Stimulated activated CD8-positive, alpha-beta memory T cell treated with anti-CD3 and anti-CD28 coated beads, Interleukin-4, amount 100 ng/mL, for 24 hours (primary cell): ENCODE data around the gene RHEBL1.
A peak's percentile ranks its signal among the peaks of the same experiment; 100 is the strongest.

Source experiments
- DNase-seq: peaks from one replicate; pipeline ENCODE4 v3.0.0-alpha.2; 2020; ENCODE audit warnings: low read depth

RHEBL1 gene

DNA sequence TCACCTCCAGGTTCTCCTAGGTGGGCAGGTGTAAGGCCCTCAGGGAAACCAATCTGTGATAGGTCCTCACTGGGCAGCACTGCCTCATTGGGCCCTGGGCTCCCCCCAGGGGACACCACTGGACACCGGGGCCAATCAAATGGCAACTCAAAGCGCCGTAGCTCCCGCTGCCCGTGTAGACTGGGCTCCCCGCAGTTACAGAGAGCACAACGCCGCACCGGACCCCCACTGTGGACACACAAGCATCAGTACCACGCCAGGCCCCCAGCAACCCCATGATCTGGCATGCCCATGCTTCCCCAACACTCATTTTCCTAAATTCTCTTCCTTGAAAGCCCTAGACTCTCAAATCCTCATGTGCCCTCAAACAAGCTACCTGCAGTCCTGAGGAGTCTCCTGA, 15.3 kb downstream of the RHEBL1 start:
- no peak for DNase-seq

GRCh38 chr12:49054096-49054495, 15.7 kb downstream of the RHEBL1 start:
- DNase-seq = no peak

DNA sequence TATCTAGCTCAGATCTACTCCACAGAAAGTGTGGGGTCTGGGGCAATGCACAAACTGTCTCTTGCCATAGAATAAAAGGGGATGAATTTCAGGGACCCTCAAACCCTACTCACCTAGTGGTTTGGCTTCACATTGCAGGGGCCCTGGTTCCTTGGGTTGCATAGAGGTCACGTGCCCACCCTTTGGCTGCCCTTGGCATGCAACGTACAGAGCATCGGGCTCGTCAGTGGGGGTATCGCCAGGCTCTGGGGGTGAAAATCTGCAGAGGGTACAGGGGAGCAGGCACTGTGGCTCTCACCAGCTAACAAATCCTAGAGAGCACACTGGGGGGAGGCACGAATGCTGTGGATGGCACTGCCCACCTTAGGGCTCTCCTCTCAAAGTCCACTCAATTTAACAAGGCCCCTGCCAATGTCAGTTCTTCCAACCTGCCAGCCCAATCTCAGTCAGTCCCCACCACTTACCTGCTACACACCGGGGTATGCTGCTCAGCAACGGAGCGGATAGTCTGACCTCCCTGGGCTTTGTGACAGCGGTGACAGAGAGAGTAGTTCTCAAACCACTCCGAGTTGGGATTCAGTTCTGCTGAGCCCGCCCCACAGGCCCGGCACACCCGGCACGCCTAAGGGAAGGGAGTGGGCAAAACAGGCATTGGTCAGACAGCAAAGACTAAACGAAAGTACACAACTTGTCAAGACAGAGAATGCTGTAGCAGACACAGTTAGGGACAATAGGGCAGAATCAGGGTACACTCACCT, 17.1 kb downstream of the RHEBL1 start:
- DNase-seq = no peak

GRCh38 chr12:49051777-49052438, 17.9 kb downstream of the RHEBL1 start:
- DNase-seq = no peak

- DNase-seq = no peak
Observed at GRCh38 chr12:49051373-49051764, 18.4 kb downstream of the RHEBL1 start.

DNA sequence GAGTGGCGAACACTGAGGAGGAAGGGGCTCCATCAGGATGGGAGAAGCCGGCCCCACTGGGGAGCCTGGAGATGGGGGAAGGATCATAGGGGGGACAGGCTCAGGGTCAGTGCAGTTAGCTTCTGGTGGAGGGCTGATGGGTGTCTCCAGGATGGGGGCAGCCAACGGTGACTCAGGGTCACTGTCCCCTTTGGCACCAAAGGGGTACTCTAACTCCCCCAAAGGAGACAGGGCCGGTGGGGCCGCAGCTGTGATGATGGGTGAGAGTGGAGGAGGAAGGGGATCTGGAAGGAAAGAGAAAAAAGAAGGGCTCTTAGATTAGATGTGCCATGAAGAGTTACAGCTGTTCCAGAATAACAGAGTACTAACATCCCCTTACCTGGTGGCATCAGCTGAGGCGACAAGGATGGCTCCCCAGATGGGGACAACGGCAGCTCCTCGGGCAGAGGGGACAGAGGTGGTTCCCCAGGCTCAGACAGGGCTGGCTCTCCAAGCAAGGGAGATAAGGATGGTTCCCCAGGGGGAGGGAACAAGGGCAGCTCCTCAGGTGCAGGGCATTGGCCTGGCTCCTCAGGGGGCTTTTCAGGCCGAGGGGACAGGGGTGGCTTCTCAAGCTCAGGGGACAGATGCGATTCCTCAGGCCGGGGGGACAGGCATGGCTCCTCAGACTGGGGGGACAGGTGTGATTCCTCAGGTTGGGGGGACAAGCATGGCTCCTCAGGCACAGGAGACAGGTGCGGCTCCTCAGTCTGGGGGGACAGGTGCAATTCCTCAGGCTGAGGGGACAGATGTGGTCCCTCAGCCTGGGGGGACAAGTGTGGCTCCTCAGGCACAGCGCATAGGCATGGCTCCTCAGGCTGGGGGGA, 19.0 kb downstream of the RHEBL1 start:
- DNase-seq = no peak

DNA sequence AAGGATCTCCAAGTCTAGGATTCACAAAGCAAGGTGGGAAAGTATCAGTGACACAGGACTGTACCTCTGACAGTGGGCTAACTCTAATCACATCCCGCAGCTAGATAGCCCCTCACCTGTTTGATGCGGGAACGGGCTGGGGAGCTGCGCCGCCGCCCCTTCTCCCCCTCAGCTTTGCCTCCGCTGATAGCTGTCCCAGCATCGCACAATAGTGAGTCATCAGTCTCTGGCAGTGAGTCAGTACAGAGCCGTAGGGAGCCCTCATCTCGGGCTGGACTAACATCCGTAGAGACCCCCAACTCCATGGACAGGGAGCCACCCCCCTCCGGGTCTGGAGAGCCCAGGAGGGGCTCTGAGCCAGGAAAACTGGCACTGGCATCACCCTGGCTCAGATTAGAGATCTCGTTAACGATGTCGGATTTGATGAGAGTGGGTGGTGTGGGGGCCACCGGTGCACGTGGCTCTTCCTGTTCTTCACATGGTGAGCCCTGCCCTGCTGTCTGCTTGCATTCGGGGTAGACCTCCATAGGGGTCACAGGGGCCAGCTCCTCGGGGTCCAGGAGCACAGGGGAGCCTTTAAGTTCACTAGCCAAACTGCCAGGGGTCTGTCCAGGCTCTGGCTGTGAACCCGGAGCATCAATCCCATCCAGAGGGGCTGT, 20.1 kb downstream of the RHEBL1 start:
- no peak for DNase-seq

DNA sequence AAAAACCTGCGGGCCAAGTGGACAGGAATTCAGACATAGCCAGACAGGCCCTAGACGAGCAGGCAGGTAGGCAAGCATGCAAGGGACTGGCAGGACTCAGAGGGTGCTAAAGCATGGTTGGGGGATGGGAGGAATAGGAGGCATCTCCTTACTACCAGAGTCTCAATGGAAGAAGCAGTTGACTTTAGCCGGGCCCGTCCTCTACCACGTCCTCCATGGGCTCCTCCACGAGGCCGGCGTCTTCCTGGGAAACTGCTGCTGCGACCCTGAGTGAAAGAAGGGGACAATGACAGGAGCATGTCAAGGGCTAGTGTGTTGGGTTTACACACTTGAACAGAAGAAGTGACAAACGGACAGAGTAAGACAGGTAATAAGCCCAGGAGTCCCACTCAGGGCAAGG, 20.8 kb downstream of the RHEBL1 start:
- no peak for DNase-seq

DNA sequence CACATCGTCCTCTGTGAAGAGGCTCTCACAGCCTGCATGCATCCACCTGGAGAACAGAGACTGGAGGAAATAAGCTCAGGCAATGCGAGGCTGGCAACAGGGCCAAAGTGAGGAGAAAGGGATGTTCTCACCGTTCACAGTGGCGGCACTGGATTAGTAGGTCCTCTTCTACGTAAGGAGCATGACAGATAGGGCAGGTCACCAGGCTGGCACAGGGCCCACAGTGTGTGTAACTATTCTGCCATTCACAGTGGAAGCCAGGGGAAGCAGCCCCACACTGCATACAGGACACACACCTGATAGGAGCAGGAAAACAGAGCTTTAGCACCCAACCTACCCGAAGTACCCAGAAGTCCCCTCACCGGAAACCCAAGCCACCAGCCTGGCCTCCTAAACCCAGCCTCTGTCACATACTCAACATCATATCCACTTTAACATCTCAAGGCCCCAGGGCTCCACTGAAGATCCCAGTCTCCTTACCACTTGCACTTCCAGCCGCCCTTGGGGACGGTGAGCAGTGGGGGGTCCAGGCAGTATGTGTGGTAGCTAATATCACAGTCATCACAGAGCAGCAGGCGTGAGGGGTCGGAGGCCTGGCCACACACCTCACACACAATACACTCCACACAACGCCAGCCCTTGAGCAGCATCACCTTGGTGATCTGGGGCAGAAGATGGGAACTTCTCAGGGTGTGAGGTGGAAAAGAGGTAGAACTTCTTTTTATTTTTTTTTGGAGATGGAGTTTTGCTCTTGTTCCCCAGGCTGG, 23.5 kb downstream of the RHEBL1 start:
- no peak for DNase-seq

DNA sequence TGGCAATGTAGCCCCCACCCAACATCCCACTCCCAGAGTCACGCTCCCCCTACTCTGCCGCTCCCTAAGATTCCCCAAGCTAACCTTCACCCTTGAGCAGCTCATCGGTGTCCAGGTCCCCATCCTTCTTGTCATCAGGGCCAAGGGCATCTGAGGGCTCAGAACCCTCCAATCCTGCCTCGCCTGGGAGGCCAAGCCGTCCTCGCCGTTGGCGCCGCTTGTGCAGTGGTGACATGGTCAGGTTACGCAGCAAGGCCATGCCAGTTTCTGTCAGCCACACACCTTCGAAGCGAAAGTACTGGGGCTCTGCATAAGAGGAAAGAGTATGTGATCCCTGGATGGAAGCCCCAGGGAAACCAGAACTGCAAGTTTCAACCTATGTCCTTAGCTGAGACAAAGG, 25.1 kb downstream of the RHEBL1 start:
- DNase-seq = no peak

- DNase-seq = peak; percentile 77
Observed at GRCh38 chr12:49043856-49044258, 25.9 kb downstream of the RHEBL1 start.

DNA sequence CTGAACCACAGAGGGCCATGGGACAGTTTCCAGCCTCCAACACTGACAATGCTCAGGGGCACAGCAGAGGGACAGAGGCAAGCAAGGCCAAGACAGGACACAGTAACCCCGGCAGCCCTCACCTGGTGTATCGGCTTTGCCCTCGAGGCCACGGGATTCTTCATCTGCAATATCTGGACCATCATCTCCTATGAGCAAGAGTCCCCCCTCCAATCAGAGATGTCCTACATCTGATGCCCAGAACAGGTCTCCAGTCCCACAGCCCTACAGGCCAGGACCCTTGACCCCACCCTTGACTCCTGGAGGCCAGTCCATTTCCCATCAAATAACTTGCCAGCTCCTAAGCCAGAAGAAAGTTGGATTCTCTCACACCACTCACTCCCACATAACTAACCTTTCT, 26.5 kb downstream of the RHEBL1 start:
- no peak for DNase-seq

- DNase-seq = no peak
Observed at GRCh38 chr12:49041881-49042484, 27.8 kb downstream of the RHEBL1 start.

- DNase-seq = no peak
Observed at GRCh38 chr12:49041036-49041880, 28.5 kb downstream of the RHEBL1 start.

DNA sequence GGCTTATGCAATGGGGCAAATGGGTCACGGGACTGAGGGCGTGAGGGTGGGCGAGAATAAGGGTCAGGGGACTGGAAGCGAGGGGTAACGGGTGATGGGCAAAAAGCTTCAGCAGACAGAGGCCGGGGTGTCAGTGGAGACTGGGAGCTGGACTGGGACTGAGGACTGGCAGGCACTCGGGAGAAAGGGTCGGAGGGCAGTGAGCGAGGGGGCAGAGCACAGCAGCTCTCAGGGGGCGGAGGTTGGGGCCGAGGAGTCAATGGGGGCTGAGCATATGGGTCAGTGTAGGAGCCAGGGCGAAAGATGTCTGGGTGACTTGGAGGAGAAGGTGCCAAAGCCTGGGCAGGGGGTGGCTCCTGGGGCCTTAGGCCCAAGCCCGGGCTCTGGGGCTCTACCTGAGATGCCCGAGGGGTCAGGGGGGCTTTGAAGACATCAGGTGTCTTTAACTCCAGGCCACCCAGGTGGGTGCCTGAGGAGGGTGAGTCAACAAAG, 29.4 kb downstream of the RHEBL1 start:
- DNase-seq = no peak

DNA sequence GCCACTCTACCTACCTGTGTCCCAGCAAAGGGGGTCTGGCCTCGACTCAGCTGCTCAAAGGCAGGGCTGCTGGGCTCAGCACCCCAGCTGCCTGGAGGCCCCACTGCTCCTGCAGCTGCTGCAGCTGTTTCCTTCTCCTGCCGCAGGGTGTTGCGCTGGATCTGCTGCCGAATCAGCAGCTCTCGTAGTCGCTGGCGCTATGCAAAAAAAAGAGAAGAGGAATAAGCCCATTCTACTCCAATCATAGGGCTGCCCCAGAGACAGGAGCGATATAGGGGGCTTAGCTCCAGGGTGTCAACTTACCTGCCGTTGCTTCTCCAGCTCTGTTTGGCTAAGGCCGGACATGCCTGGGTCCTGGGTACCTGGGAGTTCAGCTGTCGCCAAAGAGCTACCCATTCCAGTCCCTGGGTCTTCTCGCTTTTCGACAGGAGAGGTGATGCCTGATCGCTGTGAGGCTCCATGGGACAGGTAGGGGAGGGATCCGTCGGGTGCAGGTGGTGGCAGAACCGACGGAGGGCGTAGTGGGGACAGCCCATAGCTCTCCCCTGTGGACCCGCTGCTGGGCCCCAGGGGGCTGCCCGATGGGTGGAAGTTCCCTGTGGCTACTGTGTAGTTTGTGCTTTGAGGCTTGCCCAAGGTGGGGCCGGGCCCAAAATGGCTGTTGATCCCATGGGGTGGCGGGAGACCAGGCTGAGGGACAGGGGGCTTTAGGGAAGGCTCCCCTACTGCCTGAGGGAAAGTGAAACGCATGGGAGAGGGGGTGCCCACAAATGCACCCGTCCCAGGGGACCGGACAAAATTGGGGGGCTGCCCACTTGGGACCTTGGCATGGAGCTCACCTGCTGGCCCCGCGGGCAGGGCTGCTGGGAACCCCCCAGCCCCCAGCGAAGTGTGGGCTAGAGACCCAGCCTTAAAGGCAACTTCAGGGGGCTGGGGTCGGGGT, 30.1 kb downstream of the RHEBL1 start:
- no peak for DNase-seq

DNA sequence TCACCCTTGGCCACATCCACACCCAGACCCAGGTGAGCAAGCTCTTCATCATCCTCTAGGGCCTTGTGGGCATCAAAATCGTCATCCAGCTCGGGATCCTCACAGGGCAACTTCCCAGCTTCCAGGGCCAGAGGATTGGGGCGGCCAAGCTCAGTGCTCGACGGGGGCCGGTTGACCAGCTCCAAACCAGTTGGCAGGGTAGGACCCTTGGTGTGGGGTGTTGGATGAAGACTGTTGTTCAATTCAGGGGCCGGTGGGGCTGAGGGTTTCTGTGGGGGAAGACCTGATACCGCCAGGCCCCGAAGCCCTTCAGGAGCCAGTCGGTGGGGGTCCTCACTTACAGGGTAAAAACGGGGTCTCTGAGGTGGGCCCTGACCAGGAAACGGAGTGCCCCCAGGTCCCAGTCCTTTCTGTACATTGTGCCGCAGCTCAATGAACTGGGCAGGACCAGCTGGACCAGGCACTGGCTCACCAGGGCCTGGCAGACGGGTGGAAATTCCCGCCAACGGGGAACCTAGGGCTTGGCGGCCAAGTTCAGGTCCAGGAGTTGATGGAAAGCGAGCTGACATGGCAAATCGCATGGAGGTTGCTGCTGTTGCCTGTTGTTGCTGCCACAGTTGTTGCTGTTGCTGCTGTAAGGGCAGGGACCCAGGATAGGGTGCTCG, 31.4 kb downstream of the RHEBL1 start:
- no peak for DNase-seq

DNA sequence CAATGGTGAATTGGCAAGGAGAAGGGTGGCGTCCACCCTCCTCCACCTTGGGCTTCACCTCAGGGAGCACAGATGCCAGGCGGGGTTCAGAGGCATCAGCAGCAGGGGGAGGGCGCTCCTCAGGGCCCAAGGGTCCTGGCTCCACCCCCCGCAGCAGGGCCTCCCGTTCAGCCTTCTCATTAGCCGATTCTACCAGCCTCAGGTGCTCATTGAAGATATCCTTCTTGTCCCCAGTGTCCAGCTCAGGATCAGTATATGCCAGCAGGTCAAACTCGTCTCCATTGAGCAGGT, 31.9 kb downstream of the RHEBL1 start:
- DNase-seq = no peak
